ENCODE results near the gene UBE2E2.

- TF ChIP-seq CTCF (optimal IDR thresholded peaks at IDR 0.05 in 1 of 3, IDR thresholded peaks at IDR 0.05 in 1 of 3, conservative IDR thresholded peaks at IDR 0.05 in 1 of 3; ENCODE audit: extremely low read depth in 1 of 3, insufficient read depth in 2 of 3, low read length in 3 of 3), result no peak
- no peak for TF ChIP-seq EZH2 (IDR thresholded peaks at IDR 0.05; ENCODE audit: low read length)
Observed at GRCh38 chr3:23390446-23390845, 187.3 kb downstream of the UBE2E2 start.

All from keratinocyte (primary cell).